Astrocyte of the spinal cord (primary cell): ENCODE results near the gene SCNN1G.
"Not testable (repeated sequence)": the region's sequence is repeated elsewhere in the genome, so short reads cannot be mapped to it uniquely, and the experiment has no call there.

Experiments used
- DNase-seq: peaks from one replicate; pipeline ENCODE4 v3.0.0; 2011; ENCODE audit warnings: low read depth, low spot score
- H3K4me3 ChIP-seq: 2 replicates; pipeline ENCODE4 v1.5.1; 2011; ENCODE audit warnings: low read depth, mild to moderate bottlenecking, low read length, moderate library complexity
- in situ Hi-C: cut with HindIII; loops from 2 replicates; pipeline ENCODE4 v1.10.0; 2017; ENCODE audit warnings: low sequenced_read_pairs
- TF ChIP-seq, protein P1 (sequence below): IDR thresholded peaks from 2 replicates; pipeline ENCODE4 v1.5.1; 2012; ENCODE audit warnings: low read depth, mild to moderate bottlenecking, low read length, inconsistent platforms

SCNN1G gene

DNA sequence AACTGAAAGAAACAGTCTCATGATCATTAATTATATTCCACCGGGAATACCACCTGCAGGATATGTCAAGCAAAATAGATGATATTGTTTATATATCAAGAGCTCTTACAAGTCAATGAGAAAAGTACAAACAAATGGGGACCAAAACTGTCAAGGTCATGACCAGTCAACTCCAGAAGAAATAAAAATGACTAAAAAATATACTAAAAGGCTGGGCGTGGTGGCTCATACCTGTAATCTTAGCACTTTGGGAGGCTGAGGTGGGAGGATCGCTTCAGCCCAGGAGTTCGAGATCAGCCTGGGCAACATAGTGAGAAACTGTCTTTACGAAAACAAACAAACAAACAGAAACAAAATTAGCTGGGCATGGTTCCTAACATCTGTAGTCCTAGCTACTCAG, 69.8 kb downstream of the SCNN1G start:
- in situ Hi-C loops: no loop called here
- no peak for DNase-seq
- no peak overlapping the region for H3K4me3 ChIP-seq
- TF ChIP-seq, protein P1, sequence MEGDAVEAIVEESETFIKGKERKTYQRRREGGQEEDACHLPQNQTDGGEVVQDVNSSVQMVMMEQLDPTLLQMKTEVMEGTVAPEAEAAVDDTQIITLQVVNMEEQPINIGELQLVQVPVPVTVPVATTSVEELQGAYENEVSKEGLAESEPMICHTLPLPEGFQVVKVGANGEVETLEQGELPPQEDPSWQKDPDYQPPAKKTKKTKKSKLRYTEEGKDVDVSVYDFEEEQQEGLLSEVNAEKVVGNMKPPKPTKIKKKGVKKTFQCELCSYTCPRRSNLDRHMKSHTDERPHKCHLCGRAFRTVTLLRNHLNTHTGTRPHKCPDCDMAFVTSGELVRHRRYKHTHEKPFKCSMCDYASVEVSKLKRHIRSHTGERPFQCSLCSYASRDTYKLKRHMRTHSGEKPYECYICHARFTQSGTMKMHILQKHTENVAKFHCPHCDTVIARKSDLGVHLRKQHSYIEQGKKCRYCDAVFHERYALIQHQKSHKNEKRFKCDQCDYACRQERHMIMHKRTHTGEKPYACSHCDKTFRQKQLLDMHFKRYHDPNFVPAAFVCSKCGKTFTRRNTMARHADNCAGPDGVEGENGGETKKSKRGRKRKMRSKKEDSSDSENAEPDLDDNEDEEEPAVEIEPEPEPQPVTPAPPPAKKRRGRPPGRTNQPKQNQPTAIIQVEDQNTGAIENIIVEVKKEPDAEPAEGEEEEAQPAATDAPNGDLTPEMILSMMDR: no peak

DNA sequence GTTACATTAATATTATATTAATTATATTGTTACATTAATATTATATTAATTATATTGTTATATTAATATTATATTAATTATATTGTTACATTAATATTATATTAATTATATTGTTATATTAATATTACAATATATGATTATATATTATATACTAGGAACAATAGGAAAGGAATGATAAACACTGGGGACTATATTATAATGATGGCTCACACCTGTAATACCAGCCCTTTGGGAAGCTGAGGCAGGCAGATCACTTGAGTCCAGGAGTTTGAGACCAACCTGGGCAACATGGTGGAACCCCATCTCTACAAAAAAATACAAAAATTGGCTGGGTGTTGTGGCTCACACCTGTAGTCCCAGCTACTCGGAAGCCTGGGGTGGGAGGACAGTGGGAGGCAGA, 71.1 kb downstream of the SCNN1G start:
- H3K4me3 ChIP-seq, DNase-seq, in situ Hi-C loops: not testable (repeated sequence)

DNA sequence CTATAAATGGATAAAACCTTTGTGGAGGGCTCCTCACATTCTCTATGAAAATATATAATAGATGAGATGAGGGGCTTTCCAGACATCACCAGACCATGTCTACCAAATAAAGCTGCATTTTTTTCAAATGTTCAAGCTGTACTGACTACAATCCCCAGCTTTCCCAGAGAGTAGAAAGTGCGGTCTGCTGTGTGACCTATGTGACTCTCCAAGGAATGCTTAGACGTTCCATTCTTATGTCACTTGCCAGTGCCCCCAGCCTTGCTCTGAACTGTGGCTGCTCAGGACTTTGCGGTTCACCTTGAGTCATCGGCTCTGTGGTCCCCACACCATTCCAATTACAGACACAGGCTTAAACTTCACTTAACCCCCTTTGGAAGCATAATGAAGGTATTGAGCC, 71.8 kb downstream of the SCNN1G start:
- no peak overlapping the region for H3K4me3 ChIP-seq
- peak; percentile 68 for DNase-seq
- in situ Hi-C loops: no loop called here
- TF ChIP-seq, protein P1: no peak

DNA sequence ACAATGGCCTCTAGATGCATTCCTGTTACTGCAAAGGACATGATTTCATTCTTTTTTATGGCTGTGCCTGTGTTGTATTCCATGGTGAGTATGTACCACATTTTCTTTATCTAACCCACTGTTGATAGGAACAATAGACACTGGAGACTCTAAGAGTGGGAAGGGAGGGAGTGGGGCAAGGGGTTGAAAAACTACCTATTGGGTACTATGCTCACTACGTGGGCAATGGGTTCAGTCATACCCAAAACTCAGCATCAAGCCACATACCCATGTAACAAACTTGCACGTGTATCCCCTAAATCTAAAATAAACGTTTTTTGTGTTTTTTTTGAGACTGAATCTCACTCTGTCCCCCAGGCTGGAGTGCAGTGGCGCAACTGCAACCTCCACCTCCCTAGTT, 72.5 kb downstream of the SCNN1G start:
- DNase-seq: no peak
- in situ Hi-C loops: no loop called here
- TF ChIP-seq, protein P1: no peak
- no peak overlapping the region for H3K4me3 ChIP-seq

DNA sequence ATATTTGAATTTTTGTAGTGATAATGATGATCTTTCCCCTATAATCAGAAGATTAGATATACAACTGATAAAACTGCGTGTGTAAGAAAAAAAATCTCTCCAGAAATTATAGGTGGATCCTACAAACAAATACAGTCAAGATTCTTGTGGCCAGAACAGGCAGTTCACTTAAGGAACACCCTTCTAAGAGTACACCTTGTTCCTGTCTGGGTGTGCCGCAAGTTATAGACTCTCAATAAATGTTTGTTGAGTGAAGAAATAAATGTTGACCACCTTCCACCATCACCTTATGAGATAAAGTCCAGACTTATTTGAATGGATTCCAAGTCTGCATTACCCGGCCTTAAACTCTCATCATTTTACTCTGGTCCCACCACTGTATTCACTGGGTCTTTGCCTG, 73.9 kb downstream of the SCNN1G start:
- no peak overlapping the region for H3K4me3 ChIP-seq
- in situ Hi-C loops: no loop called here
- TF ChIP-seq, protein P1: no peak
- DNase-seq: no peak

DNA sequence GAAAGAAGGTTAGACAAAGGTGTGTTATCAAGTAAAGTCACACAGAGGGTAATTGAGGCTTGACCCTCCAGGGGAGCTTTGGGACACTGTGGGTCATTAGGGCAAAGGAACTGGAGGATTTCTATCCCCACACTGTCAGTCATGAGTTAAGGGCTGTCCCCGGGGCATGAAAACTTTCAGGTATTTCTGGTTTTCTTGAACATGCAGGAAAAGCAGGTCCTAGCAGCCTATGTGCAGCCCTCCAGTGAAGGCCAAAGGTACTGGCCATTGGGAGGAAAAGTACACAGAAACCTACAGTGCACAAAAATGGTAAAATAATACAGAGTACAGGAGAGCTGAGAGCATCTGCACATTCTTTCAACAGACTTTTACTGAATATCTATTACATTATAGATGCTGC, 75.1 kb downstream of the SCNN1G start:
- in situ Hi-C loops: no loop called here
- no peak overlapping the region for H3K4me3 ChIP-seq
- no peak for DNase-seq
- TF ChIP-seq, protein P1: no peak

DNA sequence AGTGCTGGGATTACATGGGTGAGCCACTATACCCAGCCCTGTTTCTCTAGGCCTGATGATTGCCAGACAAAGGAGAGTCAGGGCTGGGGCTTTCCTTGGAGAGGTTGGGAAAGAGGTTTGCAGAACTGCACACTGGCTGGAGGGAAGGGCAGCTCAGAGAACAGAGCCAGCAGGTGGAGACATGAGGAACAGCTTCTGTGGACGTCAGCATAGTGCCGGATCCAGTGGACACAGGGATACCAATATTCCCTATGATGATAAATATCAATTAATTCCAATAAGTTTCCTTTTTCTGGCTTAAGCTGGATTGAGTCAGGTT, 76.3 kb downstream of the SCNN1G start:
- H3K4me3 ChIP-seq: no peak overlapping the region
- in situ Hi-C loops: no loop called here
- TF ChIP-seq, protein P1: no peak
- no peak for DNase-seq
